Stimulated activated CD8-positive, alpha-beta memory T cell treated with anti-CD3 and anti-CD28 coated beads, Interleukin-7, amount 100 ng/mL, for 1 hour (primary cell): ENCODE measurements around the gene PITRM1.
"Not testable (repeated sequence)": the region's sequence is repeated elsewhere in the genome, so short reads cannot be mapped to it uniquely, and the experiment has no call there.

Source experiments
- DNase-seq, 2 donors: peaks; one replicate each; pipeline ENCODE4 v3.0.0-alpha.2; 2020; ENCODE audit warnings: low read depth in 2 of 2

Gene PITRM1

DNA sequence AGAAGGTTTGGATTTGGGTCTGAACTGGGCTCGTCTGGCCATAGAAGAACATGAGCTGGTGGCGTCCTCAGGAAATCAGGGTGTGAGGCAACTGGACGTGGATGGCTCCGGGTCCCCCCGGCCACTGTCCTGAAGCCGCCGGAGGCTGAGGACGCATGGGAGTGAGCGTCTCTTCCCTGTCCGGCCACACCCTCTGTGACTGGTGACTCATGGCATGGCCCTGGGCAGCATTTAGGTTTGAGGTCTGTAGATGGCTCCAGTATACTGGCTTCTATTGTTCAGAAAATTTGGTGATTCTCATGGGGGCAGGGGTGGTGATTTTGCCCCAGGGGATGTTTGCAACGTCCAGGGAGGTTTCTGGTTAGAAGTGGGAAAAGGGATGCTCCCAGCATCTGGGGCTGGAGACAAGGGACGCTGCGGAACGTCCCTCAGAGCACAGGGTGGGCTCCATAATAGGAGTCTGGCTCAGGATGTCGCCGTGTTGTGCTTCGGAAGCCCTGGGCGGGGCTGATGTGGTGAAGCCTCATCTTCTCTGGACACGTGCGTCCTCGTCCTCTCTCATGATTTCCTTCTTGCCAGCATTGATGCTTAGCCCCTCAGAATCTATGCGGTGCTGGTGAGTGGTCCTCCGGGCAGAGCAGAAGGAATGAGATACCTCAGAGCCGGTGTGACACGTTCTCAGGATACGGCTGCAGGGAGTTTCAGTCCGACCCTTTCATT lies 49.9 kb downstream of the PITRM1 start:
- no peak for DNase-seq

DNA sequence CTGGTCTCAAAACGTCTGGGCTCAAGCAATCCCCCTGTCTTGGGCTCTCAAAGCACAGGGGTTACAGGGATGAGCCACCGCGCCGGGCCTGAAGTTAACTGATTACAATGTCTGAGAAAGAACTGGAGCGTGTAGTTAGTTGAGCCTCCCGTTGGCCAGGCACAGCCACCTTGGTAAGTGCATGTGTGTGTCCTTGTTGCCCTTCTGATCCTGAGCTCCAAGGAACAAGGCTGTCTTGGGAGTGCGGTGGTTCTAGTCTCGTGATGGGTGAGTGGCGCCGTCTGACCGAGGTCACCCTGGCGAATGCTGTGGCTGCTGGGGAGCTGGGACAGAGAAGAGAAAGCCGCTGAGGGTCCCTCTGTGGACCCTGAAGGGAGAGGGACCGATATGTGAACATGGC lies 50.5 kb downstream of the PITRM1 start:
- no peak for DNase-seq

DNA sequence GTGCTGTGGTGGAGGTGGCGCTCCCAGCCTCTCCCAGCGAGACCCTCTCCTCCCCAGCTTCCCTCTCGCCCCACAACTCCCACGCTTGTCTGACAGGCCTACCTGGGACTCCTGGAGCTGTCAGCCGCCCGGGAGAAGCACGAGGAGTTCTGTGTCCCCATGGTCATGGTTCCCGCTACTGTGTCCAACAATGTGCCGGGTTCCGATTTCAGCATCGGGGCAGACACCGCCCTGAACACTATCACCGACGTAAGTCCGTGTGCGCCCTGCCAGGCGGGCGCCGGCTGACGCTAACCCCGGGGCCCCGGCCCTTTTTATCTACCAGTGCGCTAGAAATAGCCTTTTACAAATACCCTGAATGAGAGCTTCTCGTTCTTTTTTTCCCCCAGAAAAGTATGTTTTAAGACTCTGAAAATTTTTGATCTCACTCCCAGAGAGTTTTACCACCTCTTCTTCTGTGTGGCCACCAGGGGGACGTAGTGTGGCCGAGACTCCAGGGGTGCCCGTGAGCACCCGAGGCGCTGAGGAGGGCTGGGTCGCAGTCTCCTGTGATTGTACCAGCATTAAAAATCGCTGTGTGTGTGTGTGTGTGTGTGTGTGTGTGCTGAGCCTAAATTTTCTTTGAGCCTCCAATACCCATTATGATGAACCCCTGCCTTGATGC lies 52.7 kb downstream of the PITRM1 start:
- DNase-seq = no peak

DNA sequence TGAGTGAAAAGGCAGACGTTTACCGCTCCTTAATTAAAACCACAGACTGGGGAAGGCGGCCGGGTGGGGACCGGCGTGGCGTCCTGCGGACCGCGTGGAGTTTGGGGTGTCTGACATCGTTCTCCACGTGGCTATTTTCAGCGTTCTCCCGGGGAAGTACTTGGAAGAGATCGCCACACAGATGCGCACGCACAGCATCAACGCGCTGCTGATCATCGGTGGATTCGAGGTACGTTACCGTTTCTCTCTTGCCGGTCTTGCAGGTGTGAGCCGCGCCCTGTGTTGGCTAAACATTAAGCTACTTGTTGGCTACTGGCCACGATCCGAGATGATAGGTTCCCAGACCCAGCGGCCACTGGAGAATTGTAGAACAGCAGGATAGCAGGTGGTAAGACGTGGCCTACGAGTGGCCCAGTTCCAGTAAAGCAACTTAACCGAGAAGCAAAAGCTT lies 53.9 kb downstream of the PITRM1 start:
- DNase-seq = no peak

DNA sequence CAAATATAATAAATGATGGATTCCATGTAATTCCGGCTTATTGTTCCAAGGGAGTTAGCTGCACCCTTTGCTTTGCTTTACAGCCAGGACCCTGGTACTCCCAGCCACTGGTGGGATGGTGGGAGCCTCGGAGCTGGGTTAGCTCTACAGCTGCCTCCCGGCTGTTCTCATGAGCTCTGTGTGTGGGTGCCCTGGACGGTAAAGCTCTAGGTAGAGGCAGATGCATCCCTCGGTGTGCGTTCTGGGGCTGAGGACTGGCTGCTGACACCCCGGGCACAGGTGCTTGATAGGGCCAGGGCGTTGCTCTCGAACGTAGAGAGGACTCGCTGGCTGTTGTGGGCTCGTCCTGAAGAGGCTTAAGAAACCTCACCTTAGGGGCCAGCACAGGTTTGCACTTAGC lies 55.1 kb downstream of the PITRM1 start:
- DNase-seq = no peak

DNA sequence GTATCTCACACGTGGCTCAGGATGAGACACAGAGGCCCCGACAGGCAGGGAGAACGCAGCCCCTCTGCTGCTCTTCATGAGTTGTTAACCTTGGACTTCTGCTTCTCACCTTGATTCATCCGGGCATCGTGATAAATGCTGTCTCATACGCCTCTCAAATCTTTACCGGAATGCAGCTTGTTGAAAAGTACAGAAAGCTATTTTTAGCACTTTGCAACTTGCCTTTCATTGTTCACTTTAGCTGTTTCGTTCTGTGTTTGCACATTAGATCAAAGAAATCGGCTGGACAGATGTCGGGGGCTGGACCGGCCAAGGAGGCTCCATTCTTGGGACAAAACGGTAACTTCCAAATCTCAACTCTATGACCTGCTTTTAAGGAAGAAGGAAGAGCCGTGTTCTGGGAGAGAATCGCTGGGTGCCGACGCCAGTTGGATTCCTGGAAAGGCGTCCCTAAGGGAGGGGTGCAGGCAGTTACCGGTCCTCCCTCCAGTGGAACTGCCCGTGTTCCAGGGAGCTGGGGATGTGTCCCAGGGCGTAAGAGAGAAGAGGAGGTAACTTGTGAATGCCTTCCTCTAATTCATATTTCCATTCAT lies 56.0 kb downstream of the PITRM1 start:
- DNase-seq = no peak

DNA sequence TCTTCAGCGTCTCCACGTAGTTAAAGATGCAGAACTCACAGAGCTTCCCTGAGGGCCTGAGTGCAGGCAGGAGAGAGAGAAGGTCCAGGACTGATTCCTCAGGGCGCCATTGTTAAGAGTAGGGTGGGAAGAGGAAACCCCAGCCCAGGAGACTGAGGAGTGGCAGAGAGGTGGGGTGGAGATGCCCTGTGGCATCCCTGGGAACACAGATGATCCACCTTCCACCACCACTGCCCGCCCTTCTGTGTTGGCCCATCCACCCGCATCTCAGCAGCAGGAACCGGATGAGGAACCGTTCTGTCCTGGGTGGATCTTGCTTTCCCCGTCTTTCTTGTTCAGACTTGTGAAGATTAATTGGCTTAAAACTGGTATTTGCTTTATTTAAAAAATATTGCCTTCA lies 56.9 kb downstream of the PITRM1 start:
- no peak for DNase-seq

DNA sequence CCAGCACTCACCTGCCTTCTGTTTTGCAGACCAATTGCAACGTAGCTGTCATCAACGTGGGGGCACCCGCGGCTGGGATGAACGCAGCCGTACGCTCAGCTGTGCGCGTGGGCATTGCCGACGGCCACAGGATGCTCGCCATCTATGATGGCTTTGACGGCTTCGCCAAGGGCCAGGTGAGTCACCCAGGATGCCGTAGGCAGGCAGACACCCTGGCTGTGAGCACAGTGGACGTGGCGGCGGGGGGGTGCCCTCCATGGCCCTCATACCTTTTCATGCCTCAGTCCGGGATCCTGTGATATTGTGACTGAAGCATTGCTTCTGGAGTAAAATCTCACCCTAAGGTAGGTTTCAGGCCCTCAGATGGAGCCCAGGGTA lies 59.2 kb downstream of the PITRM1 start:
- no peak for DNase-seq

DNA sequence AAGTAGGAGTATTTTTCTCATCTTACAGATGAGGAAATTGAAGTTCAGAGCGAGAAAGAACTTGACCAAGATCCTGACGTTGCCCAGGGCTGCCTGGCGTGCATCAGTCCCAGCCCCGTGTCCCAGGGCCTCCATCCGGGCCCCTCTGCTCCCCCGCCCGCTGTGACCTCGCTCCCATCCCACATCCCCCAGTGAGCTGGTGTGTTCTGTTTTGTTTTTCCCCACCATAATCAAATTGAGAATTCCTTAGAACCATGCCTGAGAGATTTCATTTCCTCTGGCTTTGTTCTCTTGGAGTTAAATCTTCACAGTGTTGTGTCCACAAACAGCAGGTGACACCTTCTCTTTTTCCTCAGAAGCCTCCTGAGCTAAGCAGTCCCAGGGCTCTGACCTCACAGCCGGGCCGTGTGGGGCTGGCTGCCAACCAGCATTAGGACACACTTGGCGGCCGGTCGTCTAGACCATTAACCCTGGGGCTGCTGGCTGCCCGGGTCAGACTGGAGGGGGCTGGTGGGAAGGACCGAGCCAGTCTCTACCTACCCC lies 60.9 kb downstream of the PITRM1 start:
- no peak for DNase-seq

DNA sequence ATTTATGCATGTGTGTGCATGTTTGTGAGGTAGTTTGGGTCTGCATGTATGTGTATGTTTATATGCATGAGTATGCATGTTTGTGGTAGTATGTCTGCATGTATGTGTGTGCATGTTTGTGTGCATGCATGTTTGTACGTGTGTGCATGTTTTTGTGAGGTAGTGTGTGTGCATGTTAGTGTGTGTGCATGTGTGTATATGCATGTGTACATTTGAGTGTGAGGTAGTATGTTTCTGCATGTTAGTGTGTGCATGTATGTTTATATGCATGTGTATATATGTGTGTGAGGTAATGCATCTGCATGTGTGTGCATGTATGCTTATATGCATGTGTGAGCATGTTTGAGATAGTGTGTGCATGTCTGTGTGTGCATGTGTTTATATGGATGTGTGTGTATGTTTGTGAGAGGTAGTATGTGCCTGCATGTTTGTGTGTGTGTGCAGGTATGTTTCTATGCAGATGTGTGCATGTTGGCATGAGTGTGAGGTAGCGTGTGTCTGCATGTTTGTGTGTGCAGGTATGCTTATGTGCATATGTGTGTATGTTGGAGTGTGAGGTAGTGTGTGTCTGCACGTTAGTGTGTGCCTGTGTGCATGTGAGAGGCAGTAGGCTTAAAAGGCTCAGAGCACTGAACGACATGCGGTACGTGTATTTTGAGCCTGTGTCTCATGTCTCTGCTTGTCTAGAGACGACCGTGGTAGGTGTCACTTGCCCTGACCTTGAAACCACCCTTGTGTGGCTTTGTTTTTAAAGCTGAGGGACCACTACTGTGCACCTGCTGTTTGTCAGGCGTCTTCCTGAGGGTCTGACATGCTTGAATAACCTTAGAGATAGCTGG lies 61.6 kb downstream of the PITRM1 start:
- DNase-seq = no peak

DNA sequence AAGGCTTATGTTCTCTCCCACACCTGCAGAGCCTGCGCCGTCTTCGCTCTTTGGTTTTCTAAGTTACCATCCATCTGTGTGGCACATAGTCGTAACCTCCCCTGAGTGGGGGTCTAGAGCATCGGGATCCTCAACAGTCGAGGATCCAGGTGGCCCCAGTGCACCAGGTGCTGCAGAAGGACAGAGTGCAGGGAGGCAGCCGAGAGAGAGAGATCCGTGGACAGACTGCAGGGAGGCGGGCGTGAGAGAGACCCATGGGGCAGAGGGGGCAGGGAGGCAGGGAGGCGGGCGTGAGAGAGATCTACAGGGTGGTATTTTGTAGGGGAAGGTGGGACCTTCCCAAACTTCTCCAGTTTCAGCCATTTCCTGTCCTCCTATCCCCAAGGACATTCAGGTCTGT lies 62.9 kb downstream of the PITRM1 start:
- no peak for DNase-seq

DNA sequence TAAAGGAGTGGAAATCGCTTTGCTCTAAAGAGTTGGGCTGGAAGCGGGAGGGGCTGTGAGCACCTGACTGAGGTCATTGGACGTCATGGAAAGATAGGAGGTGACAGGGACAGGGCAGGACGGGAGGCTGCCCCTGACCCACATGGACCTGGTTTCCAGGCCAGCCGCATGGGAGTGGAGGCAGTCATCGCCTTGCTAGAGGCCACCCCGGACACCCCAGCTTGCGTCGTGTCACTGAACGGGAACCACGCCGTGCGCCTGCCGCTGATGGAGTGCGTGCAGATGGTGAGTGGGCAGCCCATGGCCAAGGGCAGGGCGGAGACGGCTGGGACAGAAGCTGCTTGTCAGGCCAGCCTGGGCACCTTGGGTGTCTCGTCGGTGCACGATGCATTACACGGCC lies 63.4 kb downstream of the PITRM1 start:
- DNase-seq = no peak

DNA sequence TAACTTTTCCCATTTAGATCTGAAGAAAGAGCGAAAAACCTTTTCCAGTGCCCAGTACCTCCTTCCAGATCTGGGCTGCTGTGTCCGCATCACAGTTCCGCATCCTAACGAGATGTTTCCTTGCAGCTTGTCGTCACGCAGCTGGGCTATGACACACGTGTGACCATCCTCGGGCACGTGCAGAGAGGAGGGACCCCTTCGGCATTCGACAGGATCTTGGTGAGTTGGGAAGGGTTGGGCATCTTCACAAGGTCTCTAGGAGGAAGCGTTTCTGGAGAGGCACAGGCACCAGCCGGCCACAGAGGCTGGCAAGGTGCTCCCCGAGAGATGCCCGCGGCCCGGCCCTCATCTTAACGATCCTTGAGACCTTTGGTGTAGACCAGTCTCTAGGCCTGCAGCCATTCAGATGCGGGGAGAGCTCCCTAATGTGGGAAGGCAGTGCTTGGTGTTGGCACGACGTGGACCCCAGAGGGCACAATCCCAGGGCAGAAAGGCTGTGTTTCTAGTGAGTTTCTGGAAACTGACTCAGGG lies 63.9 kb downstream of the PITRM1 start:
- DNase-seq = no peak

DNA sequence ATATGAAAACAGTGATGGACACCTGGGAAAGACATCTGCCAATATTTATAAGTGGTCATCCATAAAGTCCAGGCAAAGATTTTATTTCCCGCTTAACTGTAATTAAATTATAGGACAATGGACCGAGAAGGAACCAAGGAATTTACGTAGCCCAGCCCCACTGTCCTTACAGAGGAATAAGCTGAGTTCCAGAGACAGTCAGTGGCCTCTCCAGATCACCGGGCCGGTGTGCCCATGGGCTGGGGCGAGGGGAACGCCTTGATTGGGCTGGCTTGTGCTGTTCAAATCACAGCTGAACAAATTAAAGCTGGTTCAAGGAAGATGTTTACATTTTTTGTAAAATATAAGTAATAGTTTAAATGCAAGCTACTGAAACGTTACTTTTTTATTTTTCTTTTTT lies 64.5 kb downstream of the PITRM1 start:
- no peak for DNase-seq

DNA sequence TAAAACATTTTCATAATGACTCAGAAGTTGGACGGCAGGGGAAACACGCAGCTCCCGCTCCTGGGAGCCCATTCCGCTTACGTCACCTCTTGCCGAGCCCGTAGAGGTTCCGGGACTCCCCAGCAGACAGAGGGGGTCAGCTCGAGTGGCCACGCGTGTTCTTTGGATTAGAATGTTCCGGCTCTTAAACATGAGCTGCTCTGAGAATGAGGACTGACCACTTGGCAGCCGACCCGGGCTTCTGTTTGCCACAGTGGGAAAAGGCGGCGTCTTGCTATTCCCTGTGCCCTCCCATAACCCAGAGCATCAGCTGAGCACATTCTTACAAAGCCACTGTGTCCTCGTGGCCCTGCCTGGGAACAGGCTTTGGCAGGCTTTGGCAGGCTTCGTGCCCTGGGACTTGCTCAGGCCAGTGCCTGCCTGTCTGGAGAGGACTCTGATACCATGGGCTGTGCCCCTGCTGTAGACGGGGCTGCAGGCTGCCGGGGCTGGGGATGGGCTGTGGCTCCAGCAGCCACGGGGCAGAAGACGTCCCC lies 65.1 kb downstream of the PITRM1 start:
- DNase-seq = no peak

DNA sequence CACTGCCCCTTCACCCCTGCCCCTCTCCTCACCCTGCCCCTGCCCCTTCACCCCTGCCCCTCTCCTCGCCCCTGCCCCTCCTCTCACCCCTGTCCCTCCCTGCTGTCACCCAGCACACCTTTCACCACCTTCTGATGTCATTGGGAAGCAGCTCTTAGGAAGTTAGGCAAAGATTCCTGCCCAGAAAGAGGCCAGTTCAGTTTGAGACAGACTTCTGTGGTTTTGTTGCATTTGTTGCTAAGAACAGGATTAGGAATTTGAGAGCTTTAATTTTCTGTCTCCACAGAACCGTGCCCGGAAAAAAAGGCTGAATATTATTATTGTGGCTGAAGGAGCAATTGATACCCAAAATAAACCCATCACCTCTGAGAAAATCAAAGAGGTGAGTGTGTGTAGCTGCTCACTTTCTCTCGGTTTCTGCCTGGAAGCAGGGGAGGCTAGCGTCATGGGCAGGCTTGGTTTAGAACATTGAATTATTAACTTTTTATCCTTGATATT lies 65.6 kb downstream of the PITRM1 start:
- no peak for DNase-seq

DNA sequence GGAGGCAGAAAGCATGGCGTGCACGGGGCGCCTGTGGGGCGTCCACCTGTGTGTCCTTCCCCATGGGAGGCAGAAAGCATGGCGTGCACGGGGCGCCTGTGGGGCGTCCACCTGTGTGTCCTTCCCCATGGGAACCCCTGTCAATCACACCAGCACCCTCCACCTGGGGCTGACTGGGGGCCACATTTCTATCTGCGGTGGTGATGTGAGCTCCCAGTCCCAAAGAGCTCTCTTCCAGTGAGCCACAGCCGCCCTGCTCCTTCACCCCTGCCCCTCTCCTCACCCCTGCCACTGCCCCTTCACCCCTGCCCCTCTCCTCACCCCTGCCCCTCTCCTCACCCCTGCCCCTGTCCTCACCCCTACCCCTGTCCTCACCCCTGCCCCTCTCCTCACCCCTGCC lies 66.3 kb downstream of the PITRM1 start:
- DNase-seq = not testable (repeated sequence)

DNA sequence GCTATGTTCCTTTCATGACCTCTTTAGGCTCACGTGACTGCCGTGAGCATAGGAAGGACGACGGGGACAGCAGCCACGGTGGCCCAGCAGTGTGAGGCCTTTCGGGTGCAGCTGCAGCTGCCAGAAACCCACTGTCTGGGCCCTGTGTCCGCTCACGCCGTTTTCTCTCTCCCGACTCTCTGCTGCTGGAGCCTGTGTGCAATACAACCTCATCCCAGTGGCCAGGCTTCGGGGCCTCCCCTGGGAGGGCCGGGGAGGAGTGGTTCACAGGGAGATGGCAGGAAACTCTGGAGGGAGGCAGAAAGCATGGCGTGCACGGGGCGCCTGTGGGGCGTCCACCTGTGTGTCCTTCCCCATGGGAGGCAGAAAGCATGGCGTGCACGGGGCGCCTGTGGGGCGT lies 66.7 kb downstream of the PITRM1 start:
- DNase-seq = no peak

DNA sequence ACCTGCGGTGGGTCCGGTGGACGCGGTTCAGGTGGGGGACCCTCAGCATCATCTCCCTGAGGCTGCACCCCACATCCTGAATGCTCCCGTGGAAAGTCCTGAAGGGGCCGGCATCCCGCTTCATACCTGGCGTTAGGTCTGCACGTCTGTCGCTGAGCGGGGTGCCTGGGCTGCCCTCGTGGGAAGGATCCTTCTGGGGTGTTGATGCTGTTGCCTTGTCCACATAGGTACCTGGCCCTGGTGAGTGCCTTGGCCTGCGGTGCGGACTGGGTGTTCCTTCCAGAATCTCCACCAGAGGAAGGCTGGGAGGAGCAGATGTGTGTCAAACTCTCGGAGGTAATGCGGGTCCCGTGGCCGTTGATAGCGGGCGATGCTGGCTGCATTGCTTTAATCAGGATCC lies 67.4 kb downstream of the PITRM1 start:
- DNase-seq = no peak

DNA sequence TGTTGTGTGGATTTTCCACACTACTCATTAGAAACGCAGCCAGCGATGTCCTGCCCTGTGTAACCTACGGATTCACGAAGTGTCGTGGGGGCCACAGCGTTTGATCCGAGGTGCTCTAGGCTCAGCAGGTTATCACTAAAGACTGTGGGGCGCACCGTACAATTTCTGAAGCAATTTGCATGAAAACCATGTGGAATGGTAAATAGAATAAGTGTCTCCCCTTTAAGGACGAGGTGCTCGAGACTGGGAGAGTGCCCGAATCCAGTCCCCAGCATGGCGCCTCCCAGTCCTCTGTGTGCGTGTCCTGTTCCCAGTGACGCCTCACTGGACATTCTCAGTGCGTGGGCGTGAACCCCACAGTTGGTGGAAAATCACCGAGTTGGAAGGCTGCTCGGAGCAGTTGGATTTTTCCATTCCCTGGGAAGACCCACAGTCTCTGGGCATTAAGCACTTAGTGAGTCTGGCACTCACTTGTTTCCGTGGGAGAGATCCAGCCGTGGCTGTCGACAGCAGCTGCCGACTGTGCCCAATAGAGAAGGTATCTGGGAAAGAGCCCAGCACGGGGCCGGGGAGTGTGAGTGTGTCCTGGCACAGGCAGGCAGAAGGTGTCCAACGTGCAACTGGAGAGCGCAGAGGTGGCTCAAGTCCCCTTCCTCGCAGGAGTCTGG lies 68.2 kb downstream of the PITRM1 start:
- no peak for DNase-seq

DNA sequence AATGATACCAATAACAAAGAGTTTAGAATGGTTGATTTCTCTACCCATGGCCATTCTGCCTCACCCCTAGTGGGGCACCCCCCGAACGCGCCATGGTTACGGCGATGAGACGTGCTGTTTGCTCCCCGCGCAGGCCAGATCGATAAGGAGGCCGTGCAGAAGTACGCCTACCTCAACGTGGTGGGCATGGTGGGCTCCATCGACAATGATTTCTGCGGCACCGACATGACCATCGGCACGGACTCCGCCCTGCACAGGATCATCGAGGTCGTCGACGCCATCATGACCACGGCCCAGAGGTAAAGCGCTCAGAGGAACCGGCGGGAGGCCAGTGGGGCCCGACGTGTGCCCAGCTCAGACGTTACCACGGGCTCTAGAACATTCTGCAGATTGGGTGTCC lies 68.9 kb downstream of the PITRM1 start:
- DNase-seq = no peak
